Gastrocnemius medialis (tissue), 4 donors: ENCODE measurements around the gene ACOXL.
"Not testable (repeated sequence)": the region's sequence is repeated elsewhere in the genome, so short reads cannot be mapped to it uniquely, and the experiment has no call there.

Experiments
- CTCF ChIP-seq, 5 experiments: fragments of 450-650 bp in 3 of 5; fragments of 200-600 bp in 2 of 5; sonication (generic) in 2 of 5; IDR thresholded peaks in 4 of 5; conservative IDR thresholded peaks in 1 of 5; 1 replicate in 4 of 5; 2 replicates in 1 of 5; pipeline ENCODE4 v1.5.1; 2016 to 2019; ENCODE audit warnings: antibody characterized with exemption in 5 of 5, mild to moderate bottlenecking in 3 of 5, moderate library complexity in 3 of 5
- POLR2A ChIP-seq, 2 donors: fragments of 450-650 bp; IDR thresholded peaks; one replicate each; pipeline ENCODE4 v1.6.1; 2017; ENCODE audit warnings: antibody characterized with exemption in 2 of 2, mild to moderate bottlenecking in 2 of 2, moderate library complexity in 2 of 2

- TF ChIP-seq CTCF (IDR thresholded peaks at IDR 0.05 in 4 of 5, conservative IDR thresholded peaks at IDR 0.05 in 1 of 5); POLR2A (IDR thresholded peaks at IDR 0.05): not testable (repeated sequence)
Observed at GRCh38 chr2:110695146-110695898, 37.1 kb upstream of the ACOXL start.
